Smooth muscle cell of the brain vasculature (primary cell): ENCODE data around the gene PINLYP.
"Not testable (repeated sequence)": the region's sequence is repeated elsewhere in the genome, so short reads cannot be mapped to it uniquely, and the experiment has no call there.

Experiments
- DNase-seq: peaks from one replicate; pipeline ENCODE4 v3.0.0-alpha.2; 2012; ENCODE audit warnings: low read depth, low spot score

PINLYP gene

GRCh38 chr19:43581467-43581866, 5.9 kb downstream of the PINLYP start:
- DNase-seq = no peak

GRCh38 chr19:43582495-43582894, 6.9 kb downstream of the PINLYP start:
- no peak for DNase-seq

GRCh38 chr19:43584484-43584883, 8.9 kb downstream of the PINLYP start:
- no peak for DNase-seq

GRCh38 chr19:43586346-43586745, 10.7 kb downstream of the PINLYP start:
- DNase-seq = no peak

GRCh38 chr19:43587029-43587428, 11.4 kb downstream of the PINLYP start:
- DNase-seq = not testable (repeated sequence)

- no peak for DNase-seq
Measured at GRCh38 chr19:43589277-43589676, 13.7 kb downstream of the PINLYP start.

- no peak for DNase-seq
Measured at GRCh38 chr19:43589678-43590077, 14.1 kb downstream of the PINLYP start.

- DNase-seq = no peak
Measured at GRCh38 chr19:43591904-43592772, 16.5 kb downstream of the PINLYP start.

- DNase-seq = no peak
Measured at GRCh38 chr19:43592800-43593350, 17.3 kb downstream of the PINLYP start.

- no peak for DNase-seq
Measured at GRCh38 chr19:43594081-43594697, 18.6 kb downstream of the PINLYP start.

- no peak for DNase-seq
Measured at GRCh38 chr19:43594710-43595604, 19.4 kb downstream of the PINLYP start.

- DNase-seq = no peak
Measured at GRCh38 chr19:43595605-43595998, 20.0 kb downstream of the PINLYP start.

- peak; percentile 100 for DNase-seq
Measured at GRCh38 chr19:43595999-43596841, 20.6 kb downstream of the PINLYP start, which contains the start of the genes IRGQ and ZNF576. IRGQ (minus strand) TSS chr19:43596134; CDS start chr19:43595338, 796 bp downstream. ZNF576 (plus strand) TSS chr19:43596595; CDS start chr19:43597109, 514 bp downstream.

GRCh38 chr19:43596842-43597461, 21.4 kb downstream of the PINLYP start:
- DNase-seq = no peak

- no peak for DNase-seq
Measured at GRCh38 chr19:43597876-43598275, 22.3 kb downstream of the PINLYP start.

- no peak for DNase-seq
Measured at GRCh38 chr19:43598445-43599240, 23.0 kb downstream of the PINLYP start.

- DNase-seq = no peak
Measured at GRCh38 chr19:43599635-43600295, 24.2 kb downstream of the PINLYP start.

GRCh38 chr19:43600326-43600725, 24.7 kb downstream of the PINLYP start:
- DNase-seq = not testable (repeated sequence)
